ENCODE results near the gene NMU.

- TF ChIP-seq POLR2A (IDR thresholded peaks at IDR 0.05), result no peak
- TF ChIP-seq, protein P1, sequence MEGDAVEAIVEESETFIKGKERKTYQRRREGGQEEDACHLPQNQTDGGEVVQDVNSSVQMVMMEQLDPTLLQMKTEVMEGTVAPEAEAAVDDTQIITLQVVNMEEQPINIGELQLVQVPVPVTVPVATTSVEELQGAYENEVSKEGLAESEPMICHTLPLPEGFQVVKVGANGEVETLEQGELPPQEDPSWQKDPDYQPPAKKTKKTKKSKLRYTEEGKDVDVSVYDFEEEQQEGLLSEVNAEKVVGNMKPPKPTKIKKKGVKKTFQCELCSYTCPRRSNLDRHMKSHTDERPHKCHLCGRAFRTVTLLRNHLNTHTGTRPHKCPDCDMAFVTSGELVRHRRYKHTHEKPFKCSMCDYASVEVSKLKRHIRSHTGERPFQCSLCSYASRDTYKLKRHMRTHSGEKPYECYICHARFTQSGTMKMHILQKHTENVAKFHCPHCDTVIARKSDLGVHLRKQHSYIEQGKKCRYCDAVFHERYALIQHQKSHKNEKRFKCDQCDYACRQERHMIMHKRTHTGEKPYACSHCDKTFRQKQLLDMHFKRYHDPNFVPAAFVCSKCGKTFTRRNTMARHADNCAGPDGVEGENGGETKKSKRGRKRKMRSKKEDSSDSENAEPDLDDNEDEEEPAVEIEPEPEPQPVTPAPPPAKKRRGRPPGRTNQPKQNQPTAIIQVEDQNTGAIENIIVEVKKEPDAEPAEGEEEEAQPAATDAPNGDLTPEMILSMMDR (IDR thresholded peaks at IDR 0.05), result no peak
These were observed 25.7 kb downstream of the NMU start for GRCh38 chr4:55610381-55610780.
